HepG2 (cell line): ENCODE measurements around the gene RHOBTB1. TPM values are rescaled to one million over a fixed set of nuclear protein-coding genes. Genes with fewer than 3 reads are reported as not detected.
A peak's percentile ranks its signal among the peaks of the same experiment; 100 is the strongest.

Source experiments
- ATAC-seq: fragments of 200-7000 bp; cut with Tn5 transposase; 3 replicates; pipeline ENCODE4 v1.9.1; 2020; ENCODE audit warnings: mild to moderate bottlenecking, moderate library complexity
- BruUV-seq: library from RNA; stranded (reverse); fragments of 400-500 nt; replicated peaks from 2 replicates; lab custom pipeline; 2021; lab: Mats Ljungman, UMichigan
- CTCF ChIA-PET: fragments of 300-600 bp; formaldehyde crosslinking; extraction: SDS; loops from one replicate; lab custom pipeline; 2021; ENCODE audit warnings: low total read pairs, inconsistent platforms, low intra/inter-chr PET ratio; lab: Yijun Ruan, JAX
- POLR2A ChIA-PET: fragments of 350-600 bp; sonication (Branson Sonifier 250); formaldehyde crosslinking; loops from one replicate; lab custom pipeline; 2020; ENCODE audit warnings: antibody characterized with exemption, inconsistent platforms; lab: Yijun Ruan, JAX
- DNase-seq: peaks from one replicate; pipeline ENCODE4 v3.0.0-alpha.2; 2015; ENCODE audit warnings: low spot score
- FAIRE-seq: peaks from 3 replicates; lab custom pipeline; 2011; peaks lifted over from hg19 to GRCh38; lab: Jason Lieb, UNC
- H2AFZ ChIP-seq: one replicate; pipeline ENCODE4 v1.6.1; 2011; ENCODE audit warnings: low read length, inconsistent platforms
- H3K27ac ChIP-seq: fragments of 300-600 bp; 3 replicates; pipeline ENCODE4 v1.8.0; 2011; ENCODE audit warnings: mixed run types, mild to moderate bottlenecking, mixed read lengths, low read length, inconsistent platforms; ENCODE audit not compliant: insufficient read depth; ENCODE audit errors: extremely low read length
- H3K27me3 ChIP-seq, 2 experiments: fragments of 200-600 bp in 1 of 2; 2 replicates in 1 of 2; 3 replicates in 1 of 2; pipeline versions ENCODE4 v1.6.0 to v1.8.0; 2011; ENCODE audit warnings: low read length in 2 of 2, mild to moderate bottlenecking in 2 of 2, moderate library complexity in 2 of 2, inconsistent platforms in 1 of 2; ENCODE audit not compliant: insufficient read depth in 2 of 2, control insufficient read depth in 1 of 2
- H3K36me3 ChIP-seq, 2 experiments: fragments of 200-600 bp in 1 of 2; replicated peaks in 1 of 2; 2 replicates in 1 of 2; 3 replicates in 1 of 2; pipeline versions ENCODE4 v1.5.1 to v1.8.0; 2011; ENCODE audit warnings: low read length in 2 of 2, inconsistent platforms in 1 of 2; ENCODE audit not compliant: insufficient read depth in 2 of 2, control insufficient read depth in 1 of 2
- H3K4me1 ChIP-seq: 2 replicates; pipeline ENCODE4 v1.5.1; 2012; ENCODE audit warnings: low read length, inconsistent platforms; ENCODE audit not compliant: insufficient read depth
- H3K4me2 ChIP-seq: 2 replicates; pipeline ENCODE4 v1.6.0; 2011; ENCODE audit warnings: low read depth, low read length, inconsistent platforms
- H3K4me3 ChIP-seq, 3 experiments: fragments of 200-600 bp in 1 of 3; sonication (generic), shearing (Covaris generic) in 1 of 3; replicated peaks in 1 of 3; 2 replicates each; pipeline ENCODE4 v1.5.1; 2011 to 2016; ENCODE audit warnings: low read length in 3 of 3, inconsistent platforms in 2 of 3, low read depth in 2 of 3, mild to moderate bottlenecking in 2 of 3, control low read depth in 1 of 3, mixed read lengths in 1 of 3; ENCODE audit not compliant: insufficient read depth in 1 of 3
- H3K79me2 ChIP-seq: one replicate; pipeline ENCODE4 v1.6.1; 2011; ENCODE audit warnings: low read length, inconsistent platforms; ENCODE audit not compliant: insufficient read depth
- H3K9ac ChIP-seq: 2 replicates; pipeline ENCODE4 v1.6.0; 2011; ENCODE audit warnings: mild to moderate bottlenecking, low read depth, low read length, inconsistent platforms; ENCODE audit not compliant: insufficient read depth
- H3K9me3 ChIP-seq: 2 replicates; pipeline ENCODE4 v1.5.1; 2012; ENCODE audit warnings: mild to moderate bottlenecking, low read length
- H4K20me1 ChIP-seq: 2 replicates; pipeline ENCODE4 v1.6.0; 2011; ENCODE audit warnings: inconsistent platforms, mild to moderate bottlenecking, low read length, moderate library complexity; ENCODE audit not compliant: insufficient read depth
- ARID2 ChIP-seq: sonication (generic); formaldehyde crosslinking; IDR thresholded peaks from 2 replicates; pipeline ENCODE4 v1.8.1; 2022; ENCODE audit warnings: mild to moderate bottlenecking, missing genetic modification reagents, borderline replicate concordance
- IRX3 ChIP-seq: sonication (generic); formaldehyde crosslinking; IDR thresholded peaks from 2 replicates; pipeline ENCODE4 v1.8.1; 2023; ENCODE audit warnings: mild to moderate bottlenecking, low read depth, missing genetic modification reagents, borderline replicate concordance
- KAT7 ChIP-seq: IDR thresholded peaks from 2 replicates; pipeline ENCODE4 v1.6.1; 2018; ENCODE audit warnings: borderline replicate concordance, missing compliant biosample characterization
- NFE2L2 ChIP-seq: fragments of 150-350 bp; IDR thresholded peaks from 2 replicates; pipeline ENCODE4 v1.6.1; 2014; ENCODE audit warnings: low read length
- SRF ChIP-seq: IDR thresholded peaks from 2 replicates; pipeline ENCODE4 v1.6.1; 2011; ENCODE audit warnings: mild to moderate bottlenecking, low read depth, low read length, moderate library complexity
- ZBTB20 ChIP-seq: sonication (generic); formaldehyde crosslinking; IDR thresholded peaks from 2 replicates; pipeline ENCODE4 v1.8.1; 2023; ENCODE audit warnings: missing genetic modification reagents, low read depth, mild to moderate bottlenecking, borderline replicate concordance
- ZNF329 ChIP-seq: sonication (generic); formaldehyde crosslinking; IDR thresholded peaks from 2 replicates; pipeline ENCODE4 v1.9.0; 2021; ENCODE audit warnings: low read depth, mild to moderate bottlenecking, missing genetic modification reagents
- ZNF605 ChIP-seq: sonication (generic); formaldehyde crosslinking; IDR thresholded peaks from 2 replicates; pipeline ENCODE4 v1.8.0; 2022; ENCODE audit warnings: mild to moderate bottlenecking, missing genetic modification reagents
- WGBS: methylation state at CpG from one replicate; pipeline ENCODE4 v1.1.6; 2017; ENCODE audit warnings: low lambda C conversion rate; 5-methylcytosine and 5-hydroxymethylcytosine counted together
- in situ Hi-C: cut with HindIII; loops from 2 replicates; pipeline ENCODE4 v1.10.0; 2017; ENCODE audit warnings: low pct_unique_long_range_greater_than_20kb; ENCODE audit not compliant: extremely low pct_ligation_motif_present
- intact Hi-C: fragments of 100-400 bp; cut with micrococcal nuclease; formaldehyde crosslinking; loops from one replicate; pipeline ENCODE4 v1.10.0; 2022; ENCODE audit not compliant: unreplicated experiment
- polyA plus RNA-seq, 8 experiments: library from polyadenylated mRNA; depleted of rRNA in 3 of 8; stranded (reverse) in 7 of 8; unstranded in 1 of 8; fragments of >200 nt; fragmentation: Illumina TruSeq in 4 of 8; extraction: Trizol in 4 of 8; gene quantifications; 2 replicates each; pipeline versions ENCODE4 v1.2.1 to v1.2.3, GENCODE V29; 2011 to 2016; ENCODE audit warnings: low read depth in 4 of 8, missing spikeins in 1 of 8, mixed read lengths in 1 of 8; ENCODE audit not compliant: insufficient read depth in 1 of 8
- total RNA-seq, 5 experiments: library from RNA; depleted of rRNA; stranded (reverse); fragments of >200 nt; fragmentation: Illumina TruSeq; extraction: Trizol; gene quantifications; 2 replicates each; pipeline ENCODE4 v1.2.3, GENCODE V29; 2016; ENCODE audit warnings: low read depth in 1 of 5
- TF ChIP-seq, protein P1 (sequence below): sonication (generic); formaldehyde crosslinking; IDR thresholded peaks from 2 replicates; pipeline ENCODE4 v1.8.0; 2022; ENCODE audit warnings: mild to moderate bottlenecking, missing genetic modification reagents

The RHOBTB1 gene
- total and polyA plus RNA-seq, 2 of the 13 experiments (the other 11 are each of a cell fraction or from before 2014, with no cell fraction given): 18.8 to 59.5 TPM

DNA sequence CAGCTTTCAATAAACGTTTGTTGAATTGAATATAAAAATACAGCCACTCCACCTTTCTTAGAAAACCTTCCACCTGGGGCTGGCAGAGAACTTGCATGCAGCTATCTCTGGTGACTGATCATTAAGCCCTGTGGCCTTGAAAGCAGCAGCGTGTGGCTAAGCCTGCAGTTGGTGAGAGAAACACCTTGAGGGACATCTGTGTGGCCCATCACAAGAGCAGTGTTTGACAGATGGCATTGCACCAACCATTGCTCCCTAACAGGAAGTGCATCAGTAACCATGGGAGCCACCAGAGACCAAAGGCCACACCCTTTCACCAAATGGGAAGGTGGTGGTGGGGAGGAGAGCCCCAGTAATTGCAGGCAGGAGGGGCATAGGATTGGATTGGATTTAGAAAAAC is 22.4 kb downstream of the RHOBTB1 start:
- Histone ChIP-seq H3K9me3 (no peaks in the 10 kb centered on the region), H3K4me2 (no peak overlapping the region), H3K79me2 (peaks cover 5% of the 10 kb centered on the region), H3K4me3 (no peak overlapping the region), H4K20me1 (no peaks in the 10 kb centered on the region), H2AFZ (no peak overlapping the region), H3K27ac (no peak overlapping the region), H3K36me3 (peaks cover 3 to 6% of the 10 kb centered on the region in 2 experiments)
- no TSS peak for BruUV-seq
- 69% methylated on average over 2 of the region's 2 CpGs for WGBS
- POLR2A ChIA-PET: no interaction called here
- FAIRE-seq: no peak
- TF ChIP-seq NFE2L2 (no peak), KAT7 (CRISPR knock-in tag) (no peak), ARID2 (CRISPR knock-in tag) (no peak), ZNF329 (CRISPR knock-in tag) (no peak), ZNF605 (CRISPR knock-in tag) (no peak), SRF (no peak), IRX3 (no peak), ZBTB20 (CRISPR knock-in tag) (no peak)
- TF ChIP-seq, protein P1, sequence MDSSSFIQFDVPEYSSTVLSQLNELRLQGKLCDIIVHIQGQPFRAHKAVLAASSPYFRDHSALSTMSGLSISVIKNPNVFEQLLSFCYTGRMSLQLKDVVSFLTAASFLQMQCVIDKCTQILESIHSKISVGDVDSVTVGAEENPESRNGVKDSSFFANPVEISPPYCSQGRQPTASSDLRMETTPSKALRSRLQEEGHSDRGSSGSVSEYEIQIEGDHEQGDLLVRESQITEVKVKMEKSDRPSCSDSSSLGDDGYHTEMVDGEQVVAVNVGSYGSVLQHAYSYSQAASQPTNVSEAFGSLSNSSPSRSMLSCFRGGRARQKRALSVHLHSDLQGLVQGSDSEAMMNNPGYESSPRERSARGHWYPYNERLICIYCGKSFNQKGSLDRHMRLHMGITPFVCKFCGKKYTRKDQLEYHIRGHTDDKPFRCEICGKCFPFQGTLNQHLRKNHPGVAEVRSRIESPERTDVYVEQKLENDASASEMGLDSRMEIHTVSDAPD: no peak
- TF ChIP-seq, all 625 proteins: peak for 0
- ATAC-seq: peak; percentile 41; the same call in 2 of the 3 replicates
- no peaks in the 10 kb centered on the region for H3K4me1 ChIP-seq
- intact Hi-C loops: no loop called here
- CTCF ChIA-PET: no interaction called here
- H3K27me3 ChIP-seq: no peaks in the 10 kb centered on the region
- in situ Hi-C loops: no loop called here
- no peak for DNase-seq
- H3K9ac ChIP-seq: no peak overlapping the region
